ENCODE data around the gene ZNF669.

Gene ZNF669

DNA sequence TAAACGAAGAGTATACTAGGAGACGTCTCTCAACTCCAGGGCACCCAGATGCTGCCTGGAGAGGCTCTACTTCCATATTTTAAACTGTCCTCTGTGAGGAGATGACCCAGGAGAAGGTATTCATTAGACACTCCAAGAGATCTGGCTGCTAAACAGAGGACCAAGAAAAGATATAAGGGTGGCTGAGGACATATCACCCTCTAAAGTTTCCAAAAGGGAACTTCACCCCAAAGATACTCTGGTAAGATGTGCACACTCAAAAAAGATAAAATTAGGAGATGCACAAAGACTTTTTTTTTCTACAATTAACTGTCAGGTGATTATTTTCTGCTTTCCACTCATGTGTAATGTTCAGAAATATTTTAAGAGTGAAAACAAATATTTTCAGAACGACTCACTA is 26.9 kb downstream of the ZNF669 start:
- Histone ChIP-seq H3K9ac (ENCODE audit: low read depth, low read length) (no peak overlapping the region), H3K9me3 (ENCODE audit: control insufficient read depth, insufficient read depth, low read length) (peaks cover 16% of the 10 kb centered on the region), H3K36me3 (ENCODE audit: insufficient read depth, low read length) (peaks cover 2% of the 10 kb centered on the region; the same call in 1 of the 2 replicates), H3K4me1 (ENCODE audit: insufficient read depth, low read length) (peaks cover 4% of the 10 kb centered on the region; the same call in 1 of the 2 replicates)

DNA sequence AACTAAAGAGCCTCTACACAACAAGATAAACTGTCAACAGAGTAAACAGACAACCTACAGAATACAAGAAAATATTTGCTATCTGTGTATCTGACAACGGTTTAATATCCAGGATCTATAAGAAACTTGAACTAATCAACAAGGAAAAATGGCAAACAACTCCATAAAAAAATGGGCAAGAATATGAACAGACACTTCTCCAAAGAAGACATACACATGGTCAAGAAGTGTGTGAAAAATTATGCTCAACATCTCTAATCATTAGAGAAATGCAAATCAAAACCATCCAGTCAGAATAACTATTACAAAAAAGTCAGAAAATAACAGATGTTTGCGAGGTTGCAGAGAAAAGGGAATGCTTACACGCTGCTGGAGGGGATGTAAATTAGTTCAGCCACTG is 33.5 kb downstream of the ZNF669 start:
- no peak overlapping the region for H3K9ac ChIP-seq (ENCODE audit: low read depth, low read length)
- H3K4me1 ChIP-seq (ENCODE audit: insufficient read depth, low read length), result no peaks in the 10 kb centered on the region
- H3K36me3 ChIP-seq (ENCODE audit: insufficient read depth, low read length), result peaks cover 2% of the 10 kb centered on the region; the same call in 1 of the 2 replicates
- H3K9me3 ChIP-seq (ENCODE audit: control insufficient read depth, insufficient read depth, low read length), result peaks cover 29% of the 10 kb centered on the region

- Histone ChIP-seq H3K36me3 (ENCODE audit: insufficient read depth, low read length) (no peaks in the 10 kb centered on the region; the same call in 1 of the 2 replicates), H3K9ac (ENCODE audit: low read depth, low read length) (no peak overlapping the region), H3K9me3 (ENCODE audit: control insufficient read depth, insufficient read depth, low read length) (peaks cover 31% of the 10 kb centered on the region), H3K4me1 (ENCODE audit: insufficient read depth, low read length) (no peaks in the 10 kb centered on the region)
Observed at GRCh38 chr1:247064304-247064703, 39.9 kb downstream of the ZNF669 start.

DNA sequence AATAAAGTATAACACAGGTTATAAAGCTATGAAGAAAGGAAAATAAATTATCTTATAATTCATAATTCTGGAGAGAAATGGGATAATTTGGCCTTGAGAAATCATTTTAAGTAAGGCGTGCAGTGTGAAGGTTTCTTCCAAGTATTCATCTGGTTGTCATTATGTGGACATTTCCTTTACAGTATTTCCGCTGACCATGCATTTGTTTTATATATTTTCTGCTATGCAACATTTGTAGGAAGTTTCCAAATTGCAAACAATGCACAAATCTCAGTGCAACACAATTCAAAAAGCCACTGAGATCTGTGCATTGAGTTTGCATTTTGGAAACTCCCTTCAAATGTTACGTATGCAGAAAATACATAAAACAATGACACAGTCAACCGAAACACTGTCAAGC is 43.4 kb downstream of the ZNF669 start:
- Histone ChIP-seq H3K9ac (ENCODE audit: low read depth, low read length) (no peak overlapping the region), H3K36me3 (ENCODE audit: insufficient read depth, low read length) (no peaks in the 10 kb centered on the region; the same call in 1 of the 2 replicates), H3K9me3 (ENCODE audit: control insufficient read depth, insufficient read depth, low read length) (peaks cover 39% of the 10 kb centered on the region), H3K4me1 (ENCODE audit: insufficient read depth, low read length) (no peaks in the 10 kb centered on the region)

GRCh38 chr1:247056071-247056470 is 48.1 kb downstream of the ZNF669 start:
- Histone ChIP-seq H3K36me3 (ENCODE audit: insufficient read depth, low read length) (no peaks in the 10 kb centered on the region; the same call in 1 of the 2 replicates), H3K9ac (ENCODE audit: low read depth, low read length) (no peak overlapping the region), H3K4me1 (ENCODE audit: insufficient read depth, low read length) (no peaks in the 10 kb centered on the region), H3K9me3 (ENCODE audit: control insufficient read depth, insufficient read depth, low read length) (peaks cover 59% of the 10 kb centered on the region)

- Histone ChIP-seq H3K4me1 (ENCODE audit: insufficient read depth, low read length) (no peaks in the 10 kb centered on the region), H3K36me3 (ENCODE audit: insufficient read depth, low read length) (no peaks in the 10 kb centered on the region; the same call in 1 of the 2 replicates), H3K9ac (ENCODE audit: low read depth, low read length) (no peak overlapping the region), H3K9me3 (ENCODE audit: control insufficient read depth, insufficient read depth, low read length) (peaks cover 62% of the 10 kb centered on the region)
Observed at GRCh38 chr1:247054992-247055415, 49.2 kb downstream of the ZNF669 start.
